GM18867 (cell line): ENCODE results near the gene ZNF846.
"Not testable (repeated sequence)": the region's sequence is repeated elsewhere in the genome, so short reads cannot be mapped to it uniquely, and the experiment has no call there.

Experiments used
- ATAC-seq: cut with Tn5 transposase; IDR thresholded peaks from one replicate; pipeline ENCODE4 v1.9.1; 2021; ENCODE audit warnings: mild to moderate bottlenecking, moderate library complexity; ENCODE audit not compliant: unreplicated experiment

ZNF846 gene

GRCh38 chr19:9785367-9786331, 17.1 kb upstream of the ZNF846 start:
- peak; percentile 69 for ATAC-seq

GRCh38 chr19:9784163-9784496, 15.6 kb upstream of the ZNF846 start:
- not testable (repeated sequence) for ATAC-seq

- no peak for ATAC-seq
Measured at GRCh38 chr19:9782338-9782737, 13.8 kb upstream of the ZNF846 start.

- no peak for ATAC-seq
Measured at GRCh38 chr19:9757544-9758501, 10.7 kb downstream of the ZNF846 start.

- ATAC-seq = no peak
Measured at GRCh38 chr19:9752701-9753443, 15.7 kb downstream of the ZNF846 start.

- no peak for ATAC-seq
Measured at GRCh38 chr19:9751446-9751845, 17.1 kb downstream of the ZNF846 start.

- no peak for ATAC-seq
Measured at GRCh38 chr19:9741476-9742171, 26.9 kb downstream of the ZNF846 start.

GRCh38 chr19:9735986-9736385, 32.6 kb downstream of the ZNF846 start:
- ATAC-seq = no peak

GRCh38 chr19:9730056-9730455, 38.5 kb downstream of the ZNF846 start:
- not testable (repeated sequence) for ATAC-seq

- ATAC-seq = no peak
Measured at GRCh38 chr19:9729162-9729561, 39.4 kb downstream of the ZNF846 start.

GRCh38 chr19:9727644-9728043, 40.9 kb downstream of the ZNF846 start:
- no peak for ATAC-seq

- not testable (repeated sequence) for ATAC-seq
Measured at GRCh38 chr19:9725508-9726201, 42.9 kb downstream of the ZNF846 start.

GRCh38 chr19:9724157-9724556, 44.4 kb downstream of the ZNF846 start:
- ATAC-seq = no peak

- no peak for ATAC-seq
Measured at GRCh38 chr19:9721861-9722260, 46.7 kb downstream of the ZNF846 start.

GRCh38 chr19:9720541-9720940, 48.0 kb downstream of the ZNF846 start:
- no peak for ATAC-seq

GRCh38 chr19:9711815-9712214, 56.7 kb downstream of the ZNF846 start:
- no peak for ATAC-seq

GRCh38 chr19:9709305-9709704, 59.2 kb downstream of the ZNF846 start:
- ATAC-seq = no peak

- ATAC-seq = no peak
Measured at GRCh38 chr19:9705836-9706235, 62.7 kb downstream of the ZNF846 start.

GRCh38 chr19:9702186-9702585, 66.4 kb downstream of the ZNF846 start:
- no peak for ATAC-seq
